Neuronal stem cell (in vitro differentiated cells): Measurements from ENCODE around the gene ZNF417.

Experiments used
- DNase-seq: peaks from one replicate; pipeline ENCODE4 v3.0.0-alpha.2; 2013; ENCODE audit warnings: low spot score
- H2AFZ ChIP-seq: one replicate; pipeline ENCODE4 v1.6.1; 2013; ENCODE audit warnings: mild to moderate bottlenecking, low read length, inconsistent platforms
- H2AK5ac ChIP-seq: 2 replicates; pipeline ENCODE4 v1.6.1; 2013; ENCODE audit warnings: low read depth, mild to moderate bottlenecking, inconsistent platforms, low read length, moderate library complexity, mixed read lengths
- H2BK120ac ChIP-seq: 2 replicates; pipeline ENCODE4 v1.6.1; 2013; ENCODE audit warnings: low read depth, mild to moderate bottlenecking, inconsistent platforms, low read length, moderate library complexity, mixed read lengths
- H2BK12ac ChIP-seq: one replicate; pipeline ENCODE4 v1.6.1; 2013; ENCODE audit warnings: low read length, inconsistent platforms
- H2BK15ac ChIP-seq: 2 replicates; pipeline ENCODE4 v1.6.1; 2013; ENCODE audit warnings: mild to moderate bottlenecking, low read length, inconsistent platforms, mixed read lengths
- H2BK5ac ChIP-seq: one replicate; pipeline ENCODE4 v1.6.1; 2013; ENCODE audit warnings: inconsistent platforms, mild to moderate bottlenecking, low read length, moderate library complexity
- H3K14ac ChIP-seq: one replicate; pipeline ENCODE4 v1.6.1; 2013; ENCODE audit warnings: low read length, inconsistent platforms
- H3K18ac ChIP-seq: 2 replicates; pipeline ENCODE4 v1.6.1; 2013; ENCODE audit warnings: low read length, inconsistent platforms
- H3K23ac ChIP-seq: 2 replicates; pipeline ENCODE4 v1.6.1; 2013; ENCODE audit warnings: low read depth, mild to moderate bottlenecking, mixed read lengths, low read length, inconsistent platforms; ENCODE audit not compliant: poor library complexity
- H3K27ac ChIP-seq: replicated peaks from 3 replicates; pipeline ENCODE4 v1.5.1; 2013; ENCODE audit warnings: low read length, inconsistent platforms
- H3K27me3 ChIP-seq, 3 experiments: 2 replicates each; pipeline ENCODE4 v1.6.1; 2013; ENCODE audit warnings: low read length in 3 of 3, mild to moderate bottlenecking in 2 of 3, inconsistent platforms in 1 of 3, low read depth in 1 of 3, mixed read lengths in 1 of 3, moderate library complexity in 1 of 3; ENCODE audit not compliant: control insufficient read depth in 3 of 3, insufficient read depth in 3 of 3
- H3K36me3 ChIP-seq, 2 donors: replicated peaks in 1 of 2; 2 replicates each; pipeline ENCODE4 v1.6.1; 2013; ENCODE audit warnings: low read length in 2 of 2; ENCODE audit not compliant: control insufficient read depth in 2 of 2, insufficient read depth in 2 of 2
- H3K4ac ChIP-seq: 2 replicates; pipeline ENCODE4 v1.6.1; 2013; ENCODE audit warnings: inconsistent platforms, mild to moderate bottlenecking, low read length, moderate library complexity
- H3K4me1 ChIP-seq, 2 donors: 1 replicate in 1 of 2; 2 replicates in 1 of 2; pipeline ENCODE4 v1.6.1; 2013; ENCODE audit warnings: low read length in 2 of 2, low read depth in 1 of 2; ENCODE audit not compliant: control insufficient read depth in 2 of 2, insufficient read depth in 1 of 2
- H3K4me2 ChIP-seq: one replicate; pipeline ENCODE4 v1.6.1; 2013; ENCODE audit warnings: mild to moderate bottlenecking, low read length, inconsistent platforms; ENCODE audit not compliant: insufficient read depth, poor library complexity, severe bottlenecking
- H3K4me3 ChIP-seq, 2 donors: 2 replicates each; pipeline ENCODE4 v1.5.1; 2013; ENCODE audit warnings: low read length in 2 of 2, mild to moderate bottlenecking in 2 of 2, inconsistent platforms in 1 of 2, moderate library complexity in 1 of 2
- H3K79me1 ChIP-seq: one replicate; pipeline ENCODE4 v1.6.1; 2013; ENCODE audit warnings: low read depth, mild to moderate bottlenecking, inconsistent platforms, low read length, moderate library complexity
- H3K9ac ChIP-seq: one replicate; pipeline ENCODE4 v1.6.1; 2013; ENCODE audit warnings: mild to moderate bottlenecking, low read depth, low read length, inconsistent platforms; ENCODE audit not compliant: poor library complexity
- H3K9me3 ChIP-seq, 2 donors: replicated peaks in 1 of 2; 2 replicates each; pipeline versions ENCODE3 to v1.6.1; 2013; ENCODE audit warnings: low read length in 2 of 2, mild to moderate bottlenecking in 2 of 2, inconsistent platforms in 1 of 2, low read depth in 1 of 2, mixed read lengths in 1 of 2, moderate library complexity in 1 of 2; ENCODE audit not compliant: control insufficient read depth in 2 of 2, insufficient read depth in 1 of 2
- H4K8ac ChIP-seq: one replicate; pipeline ENCODE4 v1.6.1; 2013; ENCODE audit warnings: low read depth, mild to moderate bottlenecking, inconsistent platforms, low read length, moderate library complexity
- H4K91ac ChIP-seq: one replicate; pipeline ENCODE4 v1.6.1; 2013; ENCODE audit warnings: low read length, low read depth, mild to moderate bottlenecking, inconsistent platforms; ENCODE audit not compliant: poor library complexity
- WGBS, 2 donors: extraction: QIAGEN DNeasy Blood & Tissue Kit; methylation state at CpG; one replicate each; pipeline ENCODE4 v1.1.7; 2013; ENCODE audit warnings: missing lambda C conversion rate in 2 of 2, mixed read lengths in 1 of 2; ENCODE audit not compliant: insufficient read length in 2 of 2, insufficient replicate concordance in 1 of 2; ENCODE audit errors: extremely low coverage in 2 of 2; 5-methylcytosine and 5-hydroxymethylcytosine counted together

The ZNF417 gene

GRCh38 chr19:57927587-57927986 lies 11.2 kb upstream of the ZNF417 start:
- Histone ChIP-seq H2BK120ac (no peak overlapping the region), H2BK12ac (no peak overlapping the region), H2BK5ac (no peak overlapping the region), H3K9me3 (peaks cover 66 to 92% of the 10 kb centered on the region in 2 donors), H3K27ac (no peak overlapping the region), H4K8ac (no peak overlapping the region), H3K4me1 (no peaks in the 10 kb centered on the region), H3K4me2 (no peak overlapping the region), H3K36me3 (peaks cover 66 to 92% of the 10 kb centered on the region in 2 donors), H3K18ac (no peak overlapping the region), H3K14ac (no peak overlapping the region), H4K91ac (no peak overlapping the region), H2AK5ac (no peak overlapping the region), H2BK15ac (no peak overlapping the region), H3K4ac (no peak overlapping the region), H2AFZ (no peak overlapping the region), H3K79me1 (no peaks in the 10 kb centered on the region), H3K27me3 (no peaks in the 10 kb centered on the region), H3K4me3 (no peak overlapping the region), H3K9ac (no peak overlapping the region), H3K23ac (no peak overlapping the region)
- no CpG with 5 or more reads among the region's 4 CpGs for WGBS, 2 donors
- no peak for DNase-seq

- H3K14ac ChIP-seq: no peak overlapping the region
- WGBS, 2 donors: no CpG with 5 or more reads among the region's 3 CpGs
- H2BK5ac ChIP-seq: no peak overlapping the region
- H2AFZ ChIP-seq: no peak overlapping the region
- no peak for DNase-seq
- H2BK120ac ChIP-seq: no peak overlapping the region
- H3K79me1 ChIP-seq: peaks cover 10% of the 10 kb centered on the region
- H2AK5ac ChIP-seq: no peak overlapping the region
- H3K4me1 ChIP-seq: peaks cover 0 to 5% of the 10 kb centered on the region in 2 donors
- no peak overlapping the region for H3K9ac ChIP-seq
- no peak overlapping the region for H3K23ac ChIP-seq
- H4K91ac ChIP-seq: no peak overlapping the region
- H3K4me3 ChIP-seq: no peak overlapping the region
- no peak overlapping the region for H3K27ac ChIP-seq
- H3K36me3 ChIP-seq: peaks cover 10 to 68% of the 10 kb centered on the region in 2 donors
- H2BK12ac ChIP-seq: no peak overlapping the region
- H3K4ac ChIP-seq: no peak overlapping the region
- H3K9me3 ChIP-seq: peaks cover 0 to 32% of the 10 kb centered on the region in 2 donors
- H3K27me3 ChIP-seq: no peaks in the 10 kb centered on the region
- H4K8ac ChIP-seq: no peak overlapping the region
- H3K18ac ChIP-seq: no peak overlapping the region
- no peak overlapping the region for H2BK15ac ChIP-seq
- H3K4me2 ChIP-seq: no peak overlapping the region
Measured at GRCh38 chr19:57914531-57914930, 1.9 kb downstream of the ZNF417 start.

- H3K18ac ChIP-seq: no peak overlapping the region
- H4K91ac ChIP-seq: no peak overlapping the region
- H3K4me2 ChIP-seq: no peak overlapping the region
- no peak overlapping the region for H3K23ac ChIP-seq
- no CpG with 5 or more reads among the region's 3 CpGs for WGBS, 2 donors
- no peak overlapping the region for H3K14ac ChIP-seq
- no peak overlapping the region for H3K9ac ChIP-seq
- peaks cover 0 to 28% of the 10 kb centered on the region in 2 donors for H3K9me3 ChIP-seq
- H2BK12ac ChIP-seq: no peak overlapping the region
- no peaks in the 10 kb centered on the region for H3K27me3 ChIP-seq
- H2BK5ac ChIP-seq: no peak overlapping the region
- H2AFZ ChIP-seq: no peak overlapping the region
- H3K79me1 ChIP-seq: peaks cover 4% of the 10 kb centered on the region
- H2BK15ac ChIP-seq: no peak overlapping the region
- H3K4ac ChIP-seq: no peak overlapping the region
- no peak overlapping the region for H2AK5ac ChIP-seq
- no peak overlapping the region for H3K27ac ChIP-seq
- DNase-seq: no peak
- H3K4me1 ChIP-seq: no peaks in the 10 kb centered on the region
- peaks cover 19 to 69% of the 10 kb centered on the region in 2 donors for H3K36me3 ChIP-seq
- H2BK120ac ChIP-seq: no peak overlapping the region
- no peak overlapping the region for H4K8ac ChIP-seq
- no peak overlapping the region for H3K4me3 ChIP-seq
Measured at GRCh38 chr19:57907394-57907793, 9.0 kb downstream of the ZNF417 start.

- Histone ChIP-seq H2AFZ (no peak overlapping the region), H3K27ac (no peak overlapping the region), H3K79me1 (no peaks in the 10 kb centered on the region), H3K4ac (no peak overlapping the region), H3K4me3 (no peak overlapping the region), H3K36me3 (peaks cover 11 to 56% of the 10 kb centered on the region in 2 donors), H2AK5ac (no peak overlapping the region), H2BK12ac (no peak overlapping the region), H4K91ac (no peak overlapping the region), H3K9ac (no peak overlapping the region), H3K4me1 (no peaks in the 10 kb centered on the region), H4K8ac (no peak overlapping the region), H2BK15ac (no peak overlapping the region), H3K18ac (no peak overlapping the region), H3K14ac (no peak overlapping the region), H3K27me3 (no peaks in the 10 kb centered on the region), H2BK5ac (no peak overlapping the region), H3K9me3 (peaks cover 0 to 19% of the 10 kb centered on the region in 2 donors), H3K4me2 (no peak overlapping the region), H2BK120ac (no peak overlapping the region), H3K23ac (no peak overlapping the region)
- DNase-seq: no peak
- no CpG with 5 or more reads among the region's 6 CpGs for WGBS, 2 donors
Measured at GRCh38 chr19:57905258-57905657, 11.1 kb downstream of the ZNF417 start.
